ENCODE measurements around the gene STXBP6. TPM values are rescaled to one million over a fixed set of nuclear protein-coding genes. Genes with fewer than 3 reads are reported as not detected.

STXBP6 gene
- total RNA-seq, 4 donors from 2014 or later, result 44.1 to 120 (median 67.4) TPM

GRCh38 chr14:25049093-25049567, 817 bp downstream of the STXBP6 start:
- Histone ChIP-seq H3K4me1 (peaks cover 26 to 30% of the 10 kb centered on the region in 2 donors), H3K4me3 (replicated peaks in 1 of 3) (peak overlapping the region; percentile 72 to 81 (median 77)), H3K9me3 (no peaks in the 10 kb centered on the region), H3K36me3 (no peaks in the 10 kb centered on the region), H3K27ac (peak overlapping the region; percentile 70 to 95 (median 86)), H3K27me3 (no peaks in the 10 kb centered on the region)
- TF ChIP-seq CTCF (IDR thresholded peaks at IDR 0.05), result no peak
- WGBS, 2 donors, result 1 to 6% methylated on average over 9 to 29 of the region's 34 CpGs
- intact Hi-C loops (cut with DNase I), result loop anchor here (10.0 kb wide), 2 partner anchors 86 to 234 kb away; no protein-coding TSS in a partner anchor
- peak; percentile 40 to 49 for DNase-seq

GRCh38 chr14:25048170-25049016, 1.6 kb downstream of the STXBP6 start:
- peaks cover 26 to 30% of the 10 kb centered on the region in 2 donors for H3K4me1 ChIP-seq
- H3K36me3 ChIP-seq, result no peaks in the 10 kb centered on the region
- H3K27ac ChIP-seq, result peak overlapping the region; percentile 70 to 95 (median 86)
- 26 to 44% methylated on average over 17 of the region's 17 CpGs for WGBS, 2 donors
- peak overlapping the region; percentile 72 to 81 (median 77) for H3K4me3 ChIP-seq (replicated peaks in 1 of 3)
- no peak for TF ChIP-seq CTCF (IDR thresholded peaks at IDR 0.05)
- peak in 1 of 2 donors; percentile 46 for TF ChIP-seq POLR2A (IDR thresholded peaks at IDR 0.05)
- no peaks in the 10 kb centered on the region for H3K9me3 ChIP-seq
- DNase-seq, result peak; percentile 65 to 76
- no peaks in the 10 kb centered on the region for H3K27me3 ChIP-seq
- intact Hi-C loops (cut with DNase I), result loop anchor here (10.0 kb wide), 2 partner anchors 86 to 234 kb away; no protein-coding TSS in a partner anchor

- 88 to 91% methylated on average over 2 of the region's 2 CpGs for WGBS, 2 donors
- Histone ChIP-seq H3K4me3 (replicated peaks in 1 of 3) (no peak overlapping the region), H3K27me3 (no peaks in the 10 kb centered on the region), H3K27ac (peak overlapping the region; percentile 25 to 44 (median 32)), H3K36me3 (no peaks in the 10 kb centered on the region), H3K4me1 (peaks cover 38 to 41% of the 10 kb centered on the region in 2 donors), H3K9me3 (no peaks in the 10 kb centered on the region)
- no peak for DNase-seq
- intact Hi-C loops (cut with DNase I), result loop anchor here (10.0 kb wide), 2 partner anchors 88 to 232 kb away; no protein-coding TSS in a partner anchor
- TF ChIP-seq CTCF (IDR thresholded peaks at IDR 0.05) (no peak), POLR2A (IDR thresholded peaks at IDR 0.05) (no peak)
Observed at GRCh38 chr14:25046301-25046943, 3.5 kb downstream of the STXBP6 start.

- Histone ChIP-seq H3K36me3 (no peaks in the 10 kb centered on the region), H3K27me3 (no peaks in the 10 kb centered on the region), H3K9me3 (no peaks in the 10 kb centered on the region), H3K27ac (peak overlapping the region in 1 of 3 donors; percentile 8), H3K4me1 (peaks cover 37% of the 10 kb centered on the region in 2 donors), H3K4me3 (replicated peaks in 1 of 3) (no peak overlapping the region)
- WGBS, 2 donors, result 65 to 76% methylated on average over 7 of the region's 7 CpGs
- intact Hi-C loops (cut with DNase I), result loop anchor here (10.0 kb wide), 2 partner anchors 91 to 229 kb away; no protein-coding TSS in a partner anchor
- TF ChIP-seq CTCF (IDR thresholded peaks at IDR 0.05) (no peak), POLR2A (IDR thresholded peaks at IDR 0.05) (no peak)
- DNase-seq, result no peak
Observed at GRCh38 chr14:25044106-25044698, 5.7 kb downstream of the STXBP6 start.
